ENCODE results near the gene SSBP3.

- TF ChIP-seq CTCF (IDR thresholded peaks at IDR 0.05) (no peak), POLR2A (IDR thresholded peaks at IDR 0.05) (no peak)
Observed at GRCh38 chr1:54225986-54226559, 180.1 kb downstream of the SSBP3 start.
